Esophagus squamous epithelium (tissue), 4 donors: Measurements from ENCODE around the gene OR3A3.

Experiments
- CTCF ChIP-seq, 6 experiments: fragments of 450-650 bp in 4 of 6; fragments of 200-600 bp in 2 of 6; sonication (generic) in 2 of 6; IDR thresholded peaks; one replicate each; pipeline ENCODE4 v1.5.1; 2016 to 2019; ENCODE audit warnings: antibody characterized with exemption in 6 of 6, mild to moderate bottlenecking in 4 of 6, moderate library complexity in 4 of 6
- POLR2A ChIP-seq, 4 donors: fragments of 450-650 bp; IDR thresholded peaks; one replicate each; pipeline ENCODE4 v1.6.1; 2017; ENCODE audit warnings: antibody characterized with exemption in 4 of 4, mild to moderate bottlenecking in 4 of 4, moderate library complexity in 3 of 4

GRCh38 chr17:3411070-3411469 lies at the start of gene OR3A3:
- TF ChIP-seq CTCF (IDR thresholded peaks at IDR 0.05) (no peak), POLR2A (IDR thresholded peaks at IDR 0.05) (no peak)
